Adrenal gland (tissue), 5 donors: ENCODE data around the gene ZNF101.

Experiments
- POLR2A ChIP-seq, 2 donors: fragments of 450-650 bp; IDR thresholded peaks; one replicate each; pipeline ENCODE4 v1.6.1; 2017; ENCODE audit warnings: antibody characterized with exemption in 2 of 2, mild to moderate bottlenecking in 2 of 2, moderate library complexity in 1 of 2
- TF ChIP-seq, protein P1 (sequence below), 6 experiments: fragments of 450-650 bp in 4 of 6; fragments of 200-600 bp in 2 of 6; sonication (generic) in 1 of 6; IDR thresholded peaks; 1 replicate in 5 of 6; 2 replicates in 1 of 6; pipeline versions ENCODE4 v1.5.1 to v1.8.0; 2016 to 2021; ENCODE audit warnings: antibody characterized with exemption in 6 of 6, mild to moderate bottlenecking in 2 of 6, moderate library complexity in 1 of 6
- donor health status: DM: no; HTN: no; CAD: no.

- TF ChIP-seq, protein P1, sequence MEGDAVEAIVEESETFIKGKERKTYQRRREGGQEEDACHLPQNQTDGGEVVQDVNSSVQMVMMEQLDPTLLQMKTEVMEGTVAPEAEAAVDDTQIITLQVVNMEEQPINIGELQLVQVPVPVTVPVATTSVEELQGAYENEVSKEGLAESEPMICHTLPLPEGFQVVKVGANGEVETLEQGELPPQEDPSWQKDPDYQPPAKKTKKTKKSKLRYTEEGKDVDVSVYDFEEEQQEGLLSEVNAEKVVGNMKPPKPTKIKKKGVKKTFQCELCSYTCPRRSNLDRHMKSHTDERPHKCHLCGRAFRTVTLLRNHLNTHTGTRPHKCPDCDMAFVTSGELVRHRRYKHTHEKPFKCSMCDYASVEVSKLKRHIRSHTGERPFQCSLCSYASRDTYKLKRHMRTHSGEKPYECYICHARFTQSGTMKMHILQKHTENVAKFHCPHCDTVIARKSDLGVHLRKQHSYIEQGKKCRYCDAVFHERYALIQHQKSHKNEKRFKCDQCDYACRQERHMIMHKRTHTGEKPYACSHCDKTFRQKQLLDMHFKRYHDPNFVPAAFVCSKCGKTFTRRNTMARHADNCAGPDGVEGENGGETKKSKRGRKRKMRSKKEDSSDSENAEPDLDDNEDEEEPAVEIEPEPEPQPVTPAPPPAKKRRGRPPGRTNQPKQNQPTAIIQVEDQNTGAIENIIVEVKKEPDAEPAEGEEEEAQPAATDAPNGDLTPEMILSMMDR (IDR thresholded peaks at IDR 0.05): no peak
- TF ChIP-seq POLR2A (IDR thresholded peaks at IDR 0.05): no peak
These were observed 18.5 kb downstream of the ZNF101 start for GRCh38 chr19:19687090-19687489.
